Loucy (cell line): ENCODE data around the gene FKBP9.
A peak's percentile ranks its signal among the peaks of the same experiment; 100 is the strongest.

ENCODE experiments used
- H2AFZ ChIP-seq: fragments of 200-600 bp; sonication (generic); 2 replicates; pipeline ENCODE4 v1.6.0; 2016; ENCODE audit warnings: antibody characterized with exemption, mild to moderate bottlenecking, low read length, moderate library complexity
- H3F3A ChIP-seq: fragments of 200-600 bp; 2 replicates; pipeline ENCODE4 v1.6.0; 2016; ENCODE audit warnings: antibody characterized with exemption, low read depth, mild to moderate bottlenecking
- H3K27me3 ChIP-seq: fragments of 200-600 bp; sonication (generic); 2 replicates; pipeline ENCODE4 v1.6.1; 2014; ENCODE audit warnings: low read length, mild to moderate bottlenecking; ENCODE audit not compliant: insufficient read depth, poor library complexity, severe bottlenecking
- H3K36me3 ChIP-seq: fragments of 200-600 bp; sonication (generic); 2 replicates; pipeline ENCODE4 v1.6.1; 2016; ENCODE audit warnings: low read length; ENCODE audit not compliant: insufficient read depth
- H3K4me1 ChIP-seq: fragments of 200-600 bp; sonication (generic); 2 replicates; pipeline ENCODE4 v1.5.1; 2014; ENCODE audit warnings: low read length, mild to moderate bottlenecking; ENCODE audit not compliant: insufficient read depth, poor library complexity, severe bottlenecking
- H3K4me2 ChIP-seq: fragments of 200-600 bp; sonication (generic); 2 replicates; pipeline ENCODE4 v1.6.0; 2014; ENCODE audit warnings: antibody characterized with exemption, low read length, low read depth, mild to moderate bottlenecking; ENCODE audit not compliant: poor library complexity, severe bottlenecking
- H3K4me3 ChIP-seq: fragments of 200-600 bp; sonication (generic); 2 replicates; pipeline ENCODE4 v1.5.1; 2014; ENCODE audit warnings: low read length, mild to moderate bottlenecking, mixed read lengths; ENCODE audit not compliant: poor library complexity, severe bottlenecking
- H3K79me2 ChIP-seq: fragments of 200-600 bp; sonication (generic); 2 replicates; pipeline ENCODE4 v1.6.1; 2014; ENCODE audit warnings: low read length; ENCODE audit not compliant: insufficient read depth
- H3K9ac ChIP-seq: fragments of 200-600 bp; sonication (generic); 2 replicates; pipeline ENCODE4 v1.6.0; 2014; ENCODE audit warnings: mild to moderate bottlenecking, low read depth, low read length, moderate library complexity; ENCODE audit not compliant: poor library complexity, severe bottlenecking
- H3K9me2 ChIP-seq: fragments of 200-600 bp; sonication (generic); replicated peaks from 2 replicates; pipeline ENCODE4 v1.6.1; 2016; ENCODE audit warnings: low read depth, low read length, mixed read lengths
- H3K9me3 ChIP-seq: fragments of 200-600 bp; sonication (generic); 2 replicates; pipeline ENCODE4 v1.6.1; 2014; ENCODE audit warnings: mild to moderate bottlenecking, antibody characterized with exemption, low read length, low read depth; ENCODE audit not compliant: insufficient read depth
- H4K20me1 ChIP-seq: fragments of 200-600 bp; sonication (generic); 2 replicates; pipeline ENCODE4 v1.6.0; 2014; ENCODE audit warnings: antibody characterized with exemption, low read length, mild to moderate bottlenecking; ENCODE audit not compliant: insufficient read depth, poor library complexity, severe bottlenecking
- EZH2phosphoT487 ChIP-seq: fragments of 200-600 bp; IDR thresholded peaks from 2 replicates; pipeline ENCODE4 v1.6.1; 2018; ENCODE audit warnings: antibody characterized with exemption, mild to moderate bottlenecking, moderate library complexity, borderline replicate concordance
- TF ChIP-seq, protein P1 (sequence below): fragments of 200-600 bp; sonication (generic); conservative IDR thresholded peaks from 2 replicates; pipeline ENCODE4 v1.5.1; 2014; ENCODE audit warnings: mild to moderate bottlenecking, antibody characterized with exemption, low read length

The FKBP9 gene

DNA sequence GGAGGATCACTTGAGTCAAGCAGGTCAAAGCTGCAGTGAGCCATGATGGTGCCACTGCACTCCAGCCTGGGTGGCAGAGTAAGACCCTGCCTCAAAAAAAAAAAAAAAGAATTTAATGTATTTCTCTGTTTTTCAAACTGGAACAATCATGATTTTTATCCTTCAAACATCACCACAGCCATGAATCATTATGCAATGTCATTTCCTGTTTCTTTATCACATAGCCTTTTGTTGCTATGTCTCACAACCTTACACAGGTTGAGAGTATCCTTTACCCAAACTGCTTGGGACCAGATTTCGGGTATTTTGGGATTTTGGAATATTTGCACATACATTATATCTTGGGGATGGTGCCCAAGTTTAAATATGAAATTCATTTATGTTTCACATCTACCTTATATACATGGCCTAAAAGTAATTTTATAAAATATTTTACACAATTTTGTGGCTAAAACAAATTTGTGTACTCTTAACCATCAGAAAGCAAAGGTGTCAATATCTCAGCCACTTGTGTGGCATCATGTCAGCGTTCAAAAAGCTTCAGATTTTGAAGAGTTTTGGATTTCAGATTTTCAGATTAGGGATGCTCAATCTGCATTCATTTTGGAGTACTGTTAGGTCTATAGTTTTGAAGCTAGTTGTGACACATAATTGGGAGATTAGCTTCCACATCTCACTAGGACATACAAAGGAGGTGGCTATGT, 97.2 kb downstream of the FKBP9 start:
- peaks cover 89% of the 10 kb centered on the region for H3K79me2 ChIP-seq
- H3K4me2 ChIP-seq, result peak overlapping the region; percentile 76
- no peaks in the 10 kb centered on the region for H3K36me3 ChIP-seq
- TF ChIP-seq, protein P1, sequence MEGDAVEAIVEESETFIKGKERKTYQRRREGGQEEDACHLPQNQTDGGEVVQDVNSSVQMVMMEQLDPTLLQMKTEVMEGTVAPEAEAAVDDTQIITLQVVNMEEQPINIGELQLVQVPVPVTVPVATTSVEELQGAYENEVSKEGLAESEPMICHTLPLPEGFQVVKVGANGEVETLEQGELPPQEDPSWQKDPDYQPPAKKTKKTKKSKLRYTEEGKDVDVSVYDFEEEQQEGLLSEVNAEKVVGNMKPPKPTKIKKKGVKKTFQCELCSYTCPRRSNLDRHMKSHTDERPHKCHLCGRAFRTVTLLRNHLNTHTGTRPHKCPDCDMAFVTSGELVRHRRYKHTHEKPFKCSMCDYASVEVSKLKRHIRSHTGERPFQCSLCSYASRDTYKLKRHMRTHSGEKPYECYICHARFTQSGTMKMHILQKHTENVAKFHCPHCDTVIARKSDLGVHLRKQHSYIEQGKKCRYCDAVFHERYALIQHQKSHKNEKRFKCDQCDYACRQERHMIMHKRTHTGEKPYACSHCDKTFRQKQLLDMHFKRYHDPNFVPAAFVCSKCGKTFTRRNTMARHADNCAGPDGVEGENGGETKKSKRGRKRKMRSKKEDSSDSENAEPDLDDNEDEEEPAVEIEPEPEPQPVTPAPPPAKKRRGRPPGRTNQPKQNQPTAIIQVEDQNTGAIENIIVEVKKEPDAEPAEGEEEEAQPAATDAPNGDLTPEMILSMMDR, result no peak
- TF ChIP-seq EZH2phosphoT487, result no peak
- H3K27me3 ChIP-seq, result no peaks in the 10 kb centered on the region
- no peaks in the 10 kb centered on the region for H3K9me3 ChIP-seq
- H3F3A ChIP-seq, result peaks cover 15% of the 10 kb centered on the region
- H2AFZ ChIP-seq, result no peak overlapping the region
- peak overlapping the region; percentile 69 for H3K9ac ChIP-seq
- H3K4me3 ChIP-seq, result peak overlapping the region; percentile 63
- H3K4me1 ChIP-seq, result peaks cover 68% of the 10 kb centered on the region
- no peaks in the 10 kb centered on the region for H3K9me2 ChIP-seq
- H4K20me1 ChIP-seq, result peaks cover 70% of the 10 kb centered on the region

DNA sequence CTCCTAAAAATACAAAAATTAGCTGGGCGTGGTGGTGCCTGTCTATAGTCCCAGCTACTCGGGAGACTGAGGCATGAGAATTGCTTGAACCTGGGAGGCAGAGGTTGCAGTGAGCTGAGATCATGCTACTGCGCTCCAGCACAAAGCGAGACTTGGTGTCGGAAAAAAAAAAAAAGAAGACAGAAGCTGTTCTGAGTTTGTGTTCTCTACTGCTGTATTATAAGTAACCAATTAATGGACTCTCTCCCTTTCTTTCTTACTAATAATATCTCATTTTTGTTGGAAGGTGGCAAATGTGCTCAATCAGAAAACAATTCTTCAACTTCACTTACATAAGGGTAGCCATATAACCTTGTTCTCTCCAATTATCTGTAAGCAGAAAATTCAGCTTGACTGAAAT, 97.9 kb downstream of the FKBP9 start:
- no peak overlapping the region for H2AFZ ChIP-seq
- H3K9me3 ChIP-seq, result no peaks in the 10 kb centered on the region
- H3K4me3 ChIP-seq, result peak overlapping the region; percentile 63
- H3K27me3 ChIP-seq, result no peaks in the 10 kb centered on the region
- H3K9ac ChIP-seq, result no peak overlapping the region
- peaks cover 89% of the 10 kb centered on the region for H3K79me2 ChIP-seq
- no peaks in the 10 kb centered on the region for H3K9me2 ChIP-seq
- H3K36me3 ChIP-seq, result no peaks in the 10 kb centered on the region
- H3F3A ChIP-seq, result peaks cover 15% of the 10 kb centered on the region
- TF ChIP-seq, protein P1, result no peak
- TF ChIP-seq EZH2phosphoT487, result no peak
- peaks cover 72% of the 10 kb centered on the region for H4K20me1 ChIP-seq
- peaks cover 72% of the 10 kb centered on the region for H3K4me1 ChIP-seq
- H3K4me2 ChIP-seq, result peak overlapping the region; percentile 76
